ENCODE measurements around the gene GPR89A. TPM values are rescaled to one million over a fixed set of nuclear protein-coding genes. Genes with fewer than 3 reads are reported as not detected.

GPR89A gene
- total and polyA plus RNA-seq, 9 donors: 12.5 to 23.1 (median 18.9) TPM

DNA sequence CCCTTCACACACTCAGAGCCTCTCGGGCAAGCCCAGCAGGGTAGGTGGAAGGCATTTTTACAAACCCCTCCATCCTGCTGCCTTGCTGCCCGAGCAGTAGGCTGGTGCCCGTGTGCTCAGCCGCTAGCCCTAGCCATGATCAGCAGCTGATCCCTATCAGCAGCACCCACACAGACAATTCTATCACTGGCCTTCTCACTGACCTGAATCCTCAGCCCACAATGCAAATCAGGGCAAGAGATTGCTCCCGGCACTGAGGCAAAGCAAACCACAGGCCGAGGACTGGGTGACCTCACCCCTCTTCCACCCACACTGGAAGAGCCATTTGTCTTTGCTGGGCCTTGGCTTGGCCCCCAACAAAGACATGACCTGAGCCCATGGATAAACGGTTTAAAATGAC is 100.3 kb downstream of the GPR89A start:
- intact Hi-C loops (cut with DNase I): no loop called here
- 38 to 48% (median 41%) methylated on average over 7 of the region's 7 CpGs for WGBS, 3 donors
- no peak for TF ChIP-seq CTCF (IDR thresholded peaks at IDR 0.05)
- TF ChIP-seq EP300 (IDR thresholded peaks at IDR 0.05): no peak
- TF ChIP-seq POLR2A (IDR thresholded peaks at IDR 0.05): no peak
- no peaks in the 10 kb centered on the region for H3K36me3 ChIP-seq
- no peaks in the 10 kb centered on the region for H3K27me3 ChIP-seq
- H3K27ac ChIP-seq: no peak overlapping the region
- no peaks in the 10 kb centered on the region for H3K9me3 ChIP-seq
- H3K4me1 ChIP-seq (ENCODE audit: insufficient read depth): no peaks in the 10 kb centered on the region
- no peak overlapping the region for H3K4me3 ChIP-seq
- DNase-seq: no peak

DNA sequence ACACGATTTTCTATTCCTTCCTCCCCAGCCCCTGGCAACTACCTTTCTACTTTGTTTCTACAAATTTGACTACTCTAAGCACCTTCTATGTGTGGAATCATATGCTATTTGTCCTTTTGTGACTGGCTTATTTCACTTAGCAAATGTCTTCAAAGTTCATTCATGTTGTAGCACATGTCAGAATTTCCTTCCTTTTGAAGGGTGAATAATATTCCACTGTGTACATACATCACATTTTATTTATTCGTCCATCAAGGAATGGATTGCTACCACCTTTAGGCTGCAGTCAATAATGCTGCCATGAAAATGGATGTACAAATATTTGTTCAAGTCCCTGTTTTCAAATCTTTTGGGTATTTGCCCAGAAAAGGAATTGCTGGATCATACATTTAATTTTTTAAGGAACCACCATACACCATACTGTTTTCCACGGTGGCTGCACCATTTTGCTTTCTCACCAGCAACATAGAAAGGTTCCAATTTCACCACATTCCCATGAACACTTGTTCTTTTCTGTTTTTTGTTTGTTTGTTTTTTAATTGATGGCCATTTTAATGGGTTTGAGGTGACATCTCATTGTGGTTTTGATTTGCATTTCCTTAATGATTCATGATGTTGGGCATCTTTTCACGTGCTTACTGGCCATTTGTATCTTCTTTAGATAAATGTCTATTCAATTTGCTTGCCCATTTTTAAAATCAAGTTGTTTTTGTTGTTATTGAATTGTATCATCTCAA is 102.7 kb downstream of the GPR89A start:
- DNase-seq: no peak
- no peak overlapping the region for H3K27ac ChIP-seq
- intact Hi-C loops (cut with DNase I): no loop called here
- no peaks in the 10 kb centered on the region for H3K4me1 ChIP-seq (ENCODE audit: insufficient read depth)
- no peaks in the 10 kb centered on the region for H3K27me3 ChIP-seq
- H3K36me3 ChIP-seq: no peaks in the 10 kb centered on the region
- H3K4me3 ChIP-seq: no peak overlapping the region
- no peak for TF ChIP-seq EP300 (IDR thresholded peaks at IDR 0.05)
- no peak for TF ChIP-seq CTCF (IDR thresholded peaks at IDR 0.05)
- no peak for TF ChIP-seq POLR2A (IDR thresholded peaks at IDR 0.05)
- WGBS, 3 donors: 76 to 82% (median 79%) methylated on average over 4 of the region's 4 CpGs
- no peaks in the 10 kb centered on the region for H3K9me3 ChIP-seq

DNA sequence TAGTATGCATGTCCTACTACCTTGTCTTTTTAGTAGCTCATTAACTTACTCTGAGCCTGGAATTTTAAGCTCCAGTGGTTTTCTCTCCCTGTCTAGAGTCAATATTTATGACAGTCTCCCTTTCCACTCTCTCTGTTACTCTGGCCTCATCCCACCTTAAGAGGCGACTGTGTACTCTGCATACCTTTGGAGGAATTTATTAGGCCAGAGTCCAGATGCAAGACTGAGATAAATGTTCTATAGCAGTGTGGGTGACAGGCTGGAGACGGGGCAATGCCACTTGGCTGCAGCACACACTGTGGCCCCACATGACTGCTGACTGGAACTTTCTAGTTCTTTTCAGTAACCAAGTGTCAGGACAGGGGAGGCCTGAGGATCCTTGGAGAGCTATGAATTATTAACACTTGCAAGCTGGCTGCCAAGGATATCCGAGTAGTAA is 103.4 kb downstream of the GPR89A start:
- no peak for DNase-seq
- Histone ChIP-seq H3K27ac (no peak overlapping the region), H3K27me3 (no peaks in the 10 kb centered on the region), H3K4me1 (ENCODE audit: insufficient read depth) (no peaks in the 10 kb centered on the region), H3K4me3 (no peak overlapping the region), H3K36me3 (no peaks in the 10 kb centered on the region), H3K9me3 (no peaks in the 10 kb centered on the region)
- intact Hi-C loops (cut with DNase I): no loop called here
- WGBS, 3 donors: 49 to 63% (median 57%) methylated on average over 3 of the region's 3 CpGs
- no peak for TF ChIP-seq CTCF (IDR thresholded peaks at IDR 0.05)
- no peak for TF ChIP-seq EP300 (IDR thresholded peaks at IDR 0.05)
- no peak for TF ChIP-seq POLR2A (IDR thresholded peaks at IDR 0.05)

GRCh38 chr1:145714524-145715111 is 106.8 kb downstream of the GPR89A start:
- Histone ChIP-seq H3K27ac (no peak overlapping the region), H3K27me3 (no peaks in the 10 kb centered on the region), H3K4me3 (no peak overlapping the region), H3K9me3 (no peaks in the 10 kb centered on the region), H3K36me3 (no peaks in the 10 kb centered on the region), H3K4me1 (ENCODE audit: insufficient read depth) (no peaks in the 10 kb centered on the region)
- TF ChIP-seq EP300 (IDR thresholded peaks at IDR 0.05): no peak
- TF ChIP-seq POLR2A (IDR thresholded peaks at IDR 0.05): no peak
- no peak for TF ChIP-seq CTCF (IDR thresholded peaks at IDR 0.05)
- WGBS, 3 donors: 57 to 62% (median 61%) methylated on average over 6 of the region's 6 CpGs
- intact Hi-C loops (cut with DNase I): no loop called here
- no peak for DNase-seq
